GM18508 (cell line): ENCODE results near the gene DNM3.
A peak's percentile ranks its signal among the peaks of the same experiment; 100 is the strongest.
"Not testable (repeated sequence)": the region's sequence is repeated elsewhere in the genome, so short reads cannot be mapped to it uniquely, and the experiment has no call there.

ENCODE experiments used
- ATAC-seq: cut with Tn5 transposase; IDR thresholded peaks from one replicate; pipeline ENCODE4 v1.9.1; 2021; ENCODE audit warnings: moderate number of reproducible peaks; ENCODE audit not compliant: insufficient read depth, unreplicated experiment

Gene DNM3

GRCh38 chr1:172371646-172372045, 530.3 kb downstream of the DNM3 start:
- ATAC-seq: not testable (repeated sequence)

GRCh38 chr1:172373864-172374263, 532.6 kb downstream of the DNM3 start:
- no peak for ATAC-seq

- ATAC-seq: no peak
Observed at GRCh38 chr1:172375211-172375631, 533.9 kb downstream of the DNM3 start.

GRCh38 chr1:172376431-172376830, 535.1 kb downstream of the DNM3 start:
- ATAC-seq: no peak

GRCh38 chr1:172377565-172377964, 536.3 kb downstream of the DNM3 start:
- ATAC-seq: no peak

- ATAC-seq: no peak
Observed at GRCh38 chr1:172378109-172378760, 536.9 kb downstream of the DNM3 start.

- peak; percentile 81 for ATAC-seq
Observed at GRCh38 chr1:172380441-172381244, 539.3 kb downstream of the DNM3 start.

GRCh38 chr1:172381946-172382345, 540.6 kb downstream of the DNM3 start:
- ATAC-seq: no peak

- no peak for ATAC-seq
Observed at GRCh38 chr1:172382406-172382805, 541.1 kb downstream of the DNM3 start.

- no peak for ATAC-seq
Observed at GRCh38 chr1:172382990-172383389, 541.7 kb downstream of the DNM3 start.

- no peak for ATAC-seq
Observed at GRCh38 chr1:172383536-172383935, 542.2 kb downstream of the DNM3 start.

GRCh38 chr1:172384656-172385055, 543.4 kb downstream of the DNM3 start:
- no peak for ATAC-seq

GRCh38 chr1:172386046-172386445, 544.7 kb downstream of the DNM3 start:
- no peak for ATAC-seq

GRCh38 chr1:172388490-172388889, 547.2 kb downstream of the DNM3 start:
- ATAC-seq: no peak

GRCh38 chr1:172390301-172390682, 549.0 kb downstream of the DNM3 start:
- no peak for ATAC-seq

- peak; percentile 45 for ATAC-seq
Observed at GRCh38 chr1:172390683-172391551, 549.6 kb downstream of the DNM3 start.

GRCh38 chr1:172391976-172392375, 550.7 kb downstream of the DNM3 start:
- no peak for ATAC-seq

- ATAC-seq: no peak
Observed at GRCh38 chr1:172393354-172393753, 552.1 kb downstream of the DNM3 start.

GRCh38 chr1:172394141-172394751, 552.9 kb downstream of the DNM3 start:
- peak; percentile 81 for ATAC-seq

- no peak for ATAC-seq
Observed at GRCh38 chr1:172394811-172395210, 553.5 kb downstream of the DNM3 start.
